CD4-positive, alpha-beta T cell treated with Interleukin-10 for 1 hour (primary cell): ENCODE results near the gene KRT20.
"Not testable (repeated sequence)": the region's sequence is repeated elsewhere in the genome, so short reads cannot be mapped to it uniquely, and the experiment has no call there.

Experiments
- DNase-seq: peaks from one replicate; pipeline ENCODE4 v3.0.0-alpha.2; 2020

Gene KRT20

DNA sequence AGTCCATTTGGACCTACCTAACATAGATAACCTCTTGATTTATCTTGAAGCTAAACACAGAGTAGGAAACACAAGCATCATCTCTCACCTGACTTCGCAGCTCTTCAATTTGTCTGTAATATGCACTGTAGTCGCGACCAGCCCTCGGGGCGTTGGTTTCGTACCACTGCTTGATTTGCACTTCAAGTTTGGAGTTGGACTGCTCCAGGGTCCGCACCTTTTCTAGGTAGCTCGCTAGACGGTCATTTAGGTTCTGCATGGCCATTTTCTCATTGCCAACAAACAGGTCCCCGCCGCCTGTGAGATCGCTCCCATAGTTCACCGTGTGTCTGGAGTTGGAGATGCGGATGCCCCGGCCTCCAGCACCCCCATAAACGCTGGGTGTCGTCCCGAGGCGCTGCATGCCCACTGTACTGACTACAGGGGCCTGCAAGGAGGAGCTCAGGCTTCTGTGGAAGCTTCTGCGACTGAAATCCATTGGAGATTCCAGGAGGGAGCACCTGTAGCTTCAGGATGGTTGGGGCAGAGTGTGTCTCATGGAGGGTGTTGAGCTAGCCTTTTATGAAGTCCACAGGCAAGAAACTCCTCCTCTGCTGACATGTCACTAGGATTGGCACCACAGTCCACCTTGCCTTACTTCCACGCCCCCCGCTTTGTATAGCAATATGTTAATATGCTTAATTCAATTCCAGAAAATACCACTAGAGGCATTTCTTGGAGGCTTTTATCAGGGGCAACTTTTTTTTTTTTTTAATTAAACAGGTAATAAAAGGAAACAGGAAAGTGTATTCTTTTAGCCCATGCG, at the start of gene KRT20:
Gene KRT20, minus strand, starts transcription at position 535 of the 805 bp plus-strand sequence. Its CDS starts 57 bp downstream, at position 478.
- DNase-seq = no peak

GRCh38 chr17:40932608-40933007, 47.6 kb upstream of the KRT20 start:
- DNase-seq = no peak

DNA sequence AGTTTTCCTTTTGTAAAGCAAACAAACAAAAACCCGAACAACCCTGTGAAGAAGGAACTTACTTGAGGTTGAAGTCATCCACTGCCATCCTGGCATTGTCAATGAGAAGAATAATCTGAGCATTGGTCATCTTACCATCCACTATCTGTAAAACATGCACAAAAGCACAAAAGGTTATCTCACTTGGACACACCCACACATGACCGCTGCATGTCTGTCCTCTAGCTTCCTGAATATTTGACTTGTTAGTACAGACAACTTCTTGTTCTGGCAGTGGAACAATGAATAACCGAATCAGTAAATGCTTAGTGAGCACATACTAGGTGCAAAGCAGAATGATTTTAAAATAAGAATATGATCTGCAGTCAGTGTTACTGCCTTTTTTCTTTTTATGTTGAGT, 46.3 kb upstream of the KRT20 start:
- DNase-seq = no peak

DNA sequence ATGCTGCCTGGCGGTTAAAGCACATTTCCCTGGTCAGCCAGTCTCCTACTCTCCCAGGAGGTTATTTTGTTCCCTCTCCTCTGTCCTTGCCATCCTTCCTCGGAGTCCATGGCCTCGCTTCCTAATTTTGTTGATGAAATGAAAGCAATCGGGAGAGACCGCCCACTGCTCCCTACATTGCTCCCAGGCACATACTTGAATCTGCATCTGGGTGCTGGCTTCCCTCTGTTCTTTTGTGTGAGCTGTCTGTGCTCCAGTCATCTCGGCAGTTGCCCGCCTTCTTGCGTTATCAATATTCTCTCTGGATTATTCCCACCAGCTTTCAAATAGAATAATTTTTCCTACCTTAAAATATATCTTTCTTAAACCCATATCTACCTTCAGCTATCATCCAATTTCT, 41.3 kb upstream of the KRT20 start:
- DNase-seq = no peak

DNA sequence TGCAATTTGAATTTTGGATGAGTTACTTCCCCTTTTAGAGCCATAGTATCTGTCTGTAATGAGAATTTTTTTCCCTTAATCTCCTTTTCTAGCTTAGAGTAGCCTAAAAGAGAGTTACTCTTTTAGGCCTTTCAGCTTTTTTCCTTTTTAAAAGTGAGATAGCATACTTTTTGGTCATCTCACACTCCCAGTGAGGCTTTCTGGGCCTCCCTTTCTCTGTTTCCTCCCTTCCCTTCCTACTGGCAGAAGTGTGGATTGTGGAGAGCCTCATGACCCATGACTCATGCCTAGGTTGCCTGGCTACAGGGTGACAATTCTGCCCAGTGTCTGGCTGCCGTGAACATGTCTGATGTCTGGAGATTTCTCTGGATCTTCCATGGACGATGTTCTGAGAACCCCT, 37.2 kb upstream of the KRT20 start:
- DNase-seq = no peak

DNA sequence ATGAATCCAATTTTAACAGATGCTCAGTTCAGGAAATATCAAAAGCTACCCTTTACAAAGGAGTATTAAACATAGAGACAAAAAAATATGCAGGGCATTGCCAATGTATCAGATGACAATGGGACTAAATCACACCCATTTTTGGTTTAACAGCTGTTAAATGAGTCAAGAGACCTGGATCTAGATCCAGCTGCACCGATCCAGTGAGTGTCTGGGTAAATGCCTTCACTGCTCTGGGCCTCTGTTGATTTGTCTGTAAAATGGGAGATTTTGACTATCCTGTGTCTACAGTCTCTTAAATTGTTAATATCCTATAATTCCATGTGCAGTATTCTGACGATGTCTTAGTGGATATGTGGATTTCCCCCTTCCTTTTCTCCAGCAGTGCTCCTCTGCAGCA, 36.0 kb upstream of the KRT20 start:
- no peak for DNase-seq

GRCh38 chr17:40917116-40917515, 32.1 kb upstream of the KRT20 start:
- not testable (repeated sequence) for DNase-seq

GRCh38 chr17:40916366-40916765, 31.3 kb upstream of the KRT20 start:
- no peak for DNase-seq

DNA sequence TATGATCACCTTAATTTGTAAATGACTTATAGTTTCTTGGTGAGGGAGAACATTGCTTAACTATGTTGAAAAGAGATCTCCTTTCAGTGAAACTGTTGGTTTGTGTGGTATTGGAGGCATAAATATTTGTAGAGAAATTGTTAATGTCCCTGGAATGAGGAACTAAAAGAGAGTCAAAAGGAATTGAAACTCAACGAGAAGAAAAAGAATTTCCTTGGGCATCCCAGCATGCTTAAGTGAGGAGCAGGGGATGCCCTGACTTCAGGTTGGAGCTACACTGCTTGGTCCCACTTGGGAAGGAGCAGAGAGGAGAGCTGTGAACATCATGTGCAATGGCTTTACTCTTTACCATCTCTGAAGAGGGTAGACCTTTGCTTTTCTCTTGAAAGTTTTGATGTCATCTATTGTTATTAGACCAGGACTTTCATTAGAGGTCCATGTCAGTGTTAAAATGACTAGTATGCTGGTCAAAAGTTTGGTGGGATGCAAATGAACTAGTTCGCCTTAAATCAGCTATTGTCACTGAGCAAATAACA, 30.7 kb upstream of the KRT20 start:
- DNase-seq = no peak

- no peak for DNase-seq
Measured at GRCh38 chr17:40915199-40915661, 30.2 kb upstream of the KRT20 start.

- no peak for DNase-seq
Measured at GRCh38 chr17:40914075-40914855, 29.2 kb upstream of the KRT20 start.

GRCh38 chr17:40912486-40913210, 27.6 kb upstream of the KRT20 start:
- DNase-seq = no peak

GRCh38 chr17:40910441-40910841, 25.4 kb upstream of the KRT20 start:
- DNase-seq = no peak

- DNase-seq = no peak
Measured at GRCh38 chr17:40909755-40910154, 24.7 kb upstream of the KRT20 start.

GRCh38 chr17:40909351-40909750, 24.3 kb upstream of the KRT20 start:
- DNase-seq = peak; percentile 76

GRCh38 chr17:40906613-40907012, 21.6 kb upstream of the KRT20 start:
- DNase-seq = no peak

GRCh38 chr17:40905370-40905769, 20.3 kb upstream of the KRT20 start:
- no peak for DNase-seq

DNA sequence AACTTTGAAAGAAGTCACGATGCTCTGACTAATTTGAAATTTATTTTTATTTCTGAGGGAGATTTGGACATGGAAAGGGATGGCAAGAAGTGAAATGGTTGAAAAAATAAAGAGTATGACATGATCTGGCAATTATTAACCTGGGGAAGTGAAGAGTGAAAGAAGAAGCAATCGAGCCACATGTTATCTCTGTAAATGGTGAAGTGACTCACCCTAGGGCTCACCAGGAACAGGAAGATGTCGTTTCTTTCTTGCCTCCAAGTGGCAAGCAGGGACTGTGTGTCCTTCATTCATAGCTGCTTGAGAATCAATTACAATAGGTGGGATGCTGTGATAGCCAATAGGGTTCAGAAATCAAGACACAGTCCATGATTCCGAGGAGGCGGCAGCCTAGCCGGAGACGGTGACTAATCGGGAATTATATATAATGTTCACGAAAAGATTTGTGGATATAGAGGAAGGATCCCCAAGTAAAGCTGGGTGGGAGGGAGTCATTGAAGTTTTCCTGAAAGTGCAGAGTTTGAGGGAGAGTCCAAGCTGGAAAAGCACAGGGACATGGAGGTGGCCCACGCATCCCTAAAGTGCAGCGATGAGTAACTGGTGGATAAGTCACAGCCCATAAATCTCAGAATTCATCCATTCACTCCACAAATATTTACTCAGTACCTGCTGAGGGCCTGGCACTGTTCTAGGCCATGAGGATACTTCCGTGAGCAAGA, 18.2 kb upstream of the KRT20 start:
- DNase-seq = no peak

DNA sequence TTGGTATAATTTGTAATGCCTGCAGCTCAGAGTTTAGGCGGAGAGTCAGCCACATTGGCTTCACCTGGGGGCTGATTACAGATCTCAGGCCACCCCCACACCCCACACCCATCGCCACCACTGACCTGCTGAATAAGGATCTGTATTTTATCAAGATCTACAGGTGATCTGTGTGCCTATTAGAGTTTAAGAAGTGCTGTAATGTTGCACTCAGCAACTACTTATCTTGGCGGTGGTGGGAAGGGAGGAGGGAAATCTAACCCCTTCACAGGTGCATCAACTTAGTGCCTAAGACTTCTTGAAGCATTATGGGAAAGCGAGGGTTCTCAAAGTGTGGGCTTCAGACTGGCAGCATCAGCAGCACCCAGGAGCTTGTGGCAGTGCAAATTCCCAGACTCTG, 17.5 kb upstream of the KRT20 start:
- DNase-seq = no peak

GRCh38 chr17:40901981-40902474, 17.0 kb upstream of the KRT20 start:
- DNase-seq = no peak

GRCh38 chr17:40900809-40901356, 15.8 kb upstream of the KRT20 start:
- no peak for DNase-seq

DNA sequence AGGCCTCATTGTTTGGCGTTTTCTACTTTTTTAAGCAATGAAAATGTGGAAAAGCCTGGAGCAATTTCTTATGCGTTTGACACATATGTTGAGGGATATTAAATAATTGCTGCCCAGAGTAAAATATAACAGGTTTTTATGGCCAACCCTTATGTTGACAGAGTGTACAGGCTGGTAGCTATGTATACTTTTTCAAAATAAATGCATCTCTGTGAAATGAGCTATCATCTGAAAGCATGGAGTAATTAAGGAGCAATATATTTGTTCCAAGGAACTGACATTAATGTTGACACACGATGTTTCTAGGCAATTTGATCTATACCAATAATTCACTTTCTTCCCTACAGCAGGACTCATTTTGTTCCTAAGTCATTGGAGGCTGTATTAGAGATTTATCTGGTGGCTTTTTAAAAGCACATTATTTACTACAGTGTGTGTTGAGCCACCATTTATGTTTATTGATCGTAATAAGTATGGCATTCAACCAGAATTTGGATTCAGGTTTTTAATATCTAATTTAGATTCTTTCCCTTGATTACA, 11.9 kb upstream of the KRT20 start:
- no peak for DNase-seq
